HG02973 (cell line): ENCODE data around the gene LRRC27.

Experiments used
- ATAC-seq: cut with Tn5 transposase; IDR thresholded peaks from one replicate; pipeline ENCODE4 v1.9.1; 2021; ENCODE audit warnings: moderate library complexity; ENCODE audit not compliant: unreplicated experiment

The LRRC27 gene

DNA sequence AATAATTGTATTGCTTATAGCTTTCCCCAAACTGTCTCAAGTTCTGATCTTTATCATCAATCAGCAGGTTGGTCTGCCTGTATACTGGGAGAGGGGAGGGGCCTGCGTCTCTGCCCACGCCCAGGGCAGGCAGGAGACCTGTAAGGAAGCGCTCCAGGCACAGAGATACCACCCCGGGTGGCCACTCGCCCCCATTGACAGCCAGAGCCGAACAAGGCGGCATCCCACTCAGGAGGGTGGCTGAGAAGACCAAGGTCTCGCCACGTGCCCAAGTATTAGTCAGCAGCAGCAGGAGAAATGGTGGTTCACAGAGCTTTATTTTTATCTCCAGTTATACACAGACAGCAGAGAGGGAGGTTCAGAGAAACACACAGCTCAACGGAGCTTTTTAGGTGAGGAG lies 31.4 kb upstream of the LRRC27 start:
- no peak for ATAC-seq

DNA sequence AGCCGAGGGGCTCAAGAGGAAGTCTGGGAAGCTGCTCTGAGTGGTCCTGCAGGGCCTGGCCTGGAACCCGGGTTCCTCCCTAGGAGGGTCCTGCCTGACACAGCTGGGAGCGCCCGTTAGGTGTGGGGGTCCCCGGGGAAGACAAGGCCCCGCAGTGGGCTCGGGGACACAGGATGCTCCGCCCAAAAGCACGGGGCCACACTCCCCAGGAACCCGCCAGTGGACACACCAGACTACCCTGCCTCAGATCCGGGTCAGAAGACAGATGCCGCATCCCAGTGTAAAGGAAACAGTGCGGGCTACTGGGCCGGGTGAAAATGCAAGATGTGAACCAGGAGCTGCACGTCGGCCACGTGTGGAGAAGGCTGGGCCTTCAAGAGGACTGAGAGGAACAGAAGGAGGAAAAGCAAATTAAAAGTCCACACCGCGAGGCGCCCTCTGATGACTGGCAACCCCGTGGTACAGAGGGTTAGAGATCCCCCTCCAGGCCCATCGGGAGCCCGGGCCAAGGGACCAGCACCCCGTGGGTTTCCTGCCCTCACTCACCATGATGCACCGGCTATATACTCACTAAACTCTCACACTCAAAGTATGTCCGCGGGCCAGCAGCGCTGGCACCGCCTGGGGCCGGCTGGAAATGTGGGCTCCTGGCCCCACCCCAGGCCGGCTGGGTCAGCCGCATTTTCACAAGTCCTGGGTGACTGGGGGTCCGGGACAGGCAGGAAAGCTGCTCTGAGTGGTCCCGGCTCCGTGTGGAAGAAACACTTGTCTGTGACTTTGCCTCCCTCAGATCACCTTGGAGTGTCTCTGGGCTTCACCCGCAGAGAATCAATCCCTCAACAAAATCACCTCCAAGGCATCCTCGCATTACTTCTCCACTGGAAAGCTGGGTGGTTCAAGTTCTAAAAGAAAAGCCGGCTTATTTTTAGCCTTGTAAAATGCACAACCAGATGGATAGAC lies 30.3 kb upstream of the LRRC27 start:
- no peak for ATAC-seq

DNA sequence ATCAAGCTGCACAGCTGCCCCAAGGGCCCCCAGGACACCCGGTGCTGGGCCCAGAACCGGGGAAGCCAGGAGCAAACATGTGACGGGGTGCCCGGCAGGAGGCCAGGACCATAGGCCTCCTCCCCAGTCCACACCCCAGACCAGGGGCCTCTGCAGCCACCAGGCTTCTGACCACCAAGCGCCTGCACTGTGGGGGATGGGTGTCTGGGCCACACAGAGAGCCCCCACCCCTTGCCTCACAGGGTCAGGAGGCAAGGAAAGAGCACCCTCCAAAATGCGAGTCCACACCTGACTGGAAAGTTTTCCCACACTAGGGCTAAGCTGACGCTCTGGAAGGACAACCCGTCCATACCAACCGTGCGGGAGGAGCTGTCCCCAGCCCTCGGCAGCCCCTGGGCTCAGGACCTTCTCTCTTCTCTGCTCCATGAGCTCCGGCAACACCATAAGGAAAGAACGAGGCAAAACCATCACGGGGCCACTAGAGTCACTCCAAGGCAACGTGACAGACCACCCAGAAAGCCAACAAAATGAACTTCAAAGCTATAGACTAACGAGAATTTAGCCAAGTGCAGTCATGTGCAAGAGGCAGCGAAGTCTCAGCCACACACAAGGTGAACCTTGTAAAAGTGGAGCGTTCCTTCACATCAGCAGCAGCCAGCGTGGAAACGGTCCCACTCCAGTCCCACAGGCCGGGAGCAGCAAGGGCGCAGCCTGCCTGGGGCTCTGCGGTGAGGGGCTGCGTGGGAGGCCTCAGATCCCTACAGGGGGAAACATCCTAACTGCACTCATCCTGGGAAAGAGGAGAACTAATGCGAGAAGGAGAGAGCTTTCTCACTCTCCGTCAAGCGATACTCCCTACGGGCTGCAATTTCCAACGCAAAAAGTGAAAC lies 29.3 kb upstream of the LRRC27 start:
- no peak for ATAC-seq

DNA sequence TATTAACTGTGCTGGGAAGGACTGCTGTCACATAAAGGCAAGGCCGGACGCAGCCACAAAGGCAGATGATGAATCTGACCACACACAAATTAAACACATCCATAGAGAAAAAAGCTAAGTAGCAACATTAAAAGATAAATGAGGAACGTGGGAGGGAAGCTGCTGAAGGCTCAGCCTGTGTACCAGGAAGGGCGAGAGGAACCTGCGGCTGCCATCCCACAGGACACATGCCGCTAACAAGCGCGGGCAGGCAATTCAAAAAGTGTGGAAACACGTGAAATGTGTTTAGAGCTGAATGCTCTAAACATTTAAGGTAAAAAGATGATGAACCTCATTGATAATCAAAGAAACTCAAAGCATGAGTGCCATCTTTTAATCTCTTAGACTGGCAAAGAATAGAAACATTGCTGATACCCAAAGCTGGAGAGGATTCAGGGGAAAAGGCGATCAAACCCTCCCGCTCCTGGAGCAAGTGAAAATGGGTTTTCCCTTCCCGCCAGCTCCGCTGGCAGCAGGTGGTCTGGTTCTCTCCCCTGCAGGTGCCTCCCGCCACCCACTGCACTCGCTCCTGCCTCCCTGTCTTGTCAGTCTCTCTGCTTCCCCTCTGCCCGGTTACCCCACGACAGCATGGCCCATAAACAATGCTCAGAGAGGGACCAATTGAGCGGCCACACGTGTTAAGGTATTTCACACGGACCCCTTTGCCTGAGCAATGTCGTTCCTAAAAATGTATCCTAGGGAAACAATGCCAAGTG lies 28.5 kb upstream of the LRRC27 start:
- ATAC-seq, result no peak

DNA sequence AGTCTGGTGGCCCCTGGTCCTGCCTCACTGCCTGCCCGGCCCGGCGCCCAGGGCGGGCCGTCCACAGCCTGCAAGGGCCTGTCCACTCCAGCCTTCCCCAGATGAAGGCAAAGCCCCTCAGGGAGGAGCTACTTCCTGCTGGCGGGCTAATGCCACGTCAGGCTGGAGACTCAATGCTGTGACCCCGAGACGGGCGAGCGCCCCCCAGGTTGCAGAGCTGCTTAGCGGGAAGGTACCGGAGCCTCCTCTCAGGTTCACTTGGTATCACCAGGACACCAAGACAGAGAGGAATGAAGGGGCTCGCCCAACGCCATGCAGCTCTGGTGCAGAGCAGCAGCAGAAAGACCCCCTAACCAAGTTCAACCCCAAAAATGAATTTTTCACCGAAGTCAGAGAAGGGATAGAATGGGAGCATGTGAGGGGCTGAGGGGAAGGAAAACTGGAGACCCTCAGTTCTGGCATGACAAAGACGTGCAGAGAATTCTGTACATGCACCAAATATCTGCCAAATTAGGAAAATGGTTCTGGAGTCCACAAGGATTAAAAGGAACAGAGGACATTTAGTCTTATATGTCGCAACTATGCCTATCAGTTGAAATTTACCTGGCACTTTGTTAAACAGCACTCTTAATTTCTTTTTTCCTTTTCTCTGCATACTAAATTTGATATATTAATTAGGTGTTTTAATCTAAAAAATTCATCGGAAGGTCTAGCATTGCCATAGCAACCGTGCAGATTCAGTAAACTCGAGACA lies 27.1 kb upstream of the LRRC27 start:
- ATAC-seq, result no peak

DNA sequence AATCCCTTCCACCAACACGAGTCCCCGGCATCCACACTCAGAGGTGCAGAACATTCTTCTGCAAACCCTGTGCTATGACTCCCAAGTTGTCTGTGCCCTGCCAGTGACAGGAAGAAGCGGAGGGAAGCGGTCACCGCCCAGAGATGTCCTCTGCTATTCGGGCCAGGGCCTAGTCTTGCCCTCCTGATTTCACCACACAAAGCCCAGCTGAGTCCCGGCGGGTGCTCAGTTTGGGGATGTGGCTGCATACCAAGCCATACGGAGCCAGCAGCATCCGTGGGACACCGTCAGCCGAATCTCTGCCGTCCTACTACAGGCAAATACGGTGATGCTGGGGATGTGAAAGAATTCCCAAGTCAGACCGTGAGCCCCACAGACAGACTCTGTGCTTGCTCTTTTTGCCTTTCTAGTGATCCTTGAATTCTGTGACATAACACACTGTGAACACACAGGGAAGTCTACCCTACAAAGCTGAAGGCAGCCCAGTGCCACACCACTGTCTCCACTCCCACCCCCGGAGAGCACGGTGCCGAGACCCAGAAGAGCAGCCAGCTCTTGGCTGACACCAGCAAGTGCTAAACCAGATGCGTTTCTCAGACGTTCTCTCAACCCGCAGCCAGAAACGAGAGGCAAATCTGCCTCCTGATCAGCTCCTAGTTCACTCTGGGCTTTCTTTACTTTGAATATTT lies 26.2 kb upstream of the LRRC27 start:
- no peak for ATAC-seq

DNA sequence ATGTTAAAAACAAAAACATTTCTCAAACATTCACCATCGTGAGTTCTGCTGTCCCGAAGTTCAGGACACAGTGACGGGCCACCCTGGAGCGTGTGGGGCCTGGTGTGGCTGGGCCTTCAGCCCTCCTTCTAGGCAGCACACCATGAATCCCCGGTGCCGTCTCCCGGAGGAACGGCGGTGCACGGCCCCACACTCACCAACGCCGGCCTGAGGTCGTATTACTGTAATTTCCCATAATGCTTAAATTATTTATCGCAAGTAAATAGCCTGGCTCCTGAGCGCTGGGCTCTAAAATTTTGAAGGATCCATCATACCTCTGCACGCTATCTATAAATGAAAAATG lies 25.7 kb upstream of the LRRC27 start:
- no peak for ATAC-seq

DNA sequence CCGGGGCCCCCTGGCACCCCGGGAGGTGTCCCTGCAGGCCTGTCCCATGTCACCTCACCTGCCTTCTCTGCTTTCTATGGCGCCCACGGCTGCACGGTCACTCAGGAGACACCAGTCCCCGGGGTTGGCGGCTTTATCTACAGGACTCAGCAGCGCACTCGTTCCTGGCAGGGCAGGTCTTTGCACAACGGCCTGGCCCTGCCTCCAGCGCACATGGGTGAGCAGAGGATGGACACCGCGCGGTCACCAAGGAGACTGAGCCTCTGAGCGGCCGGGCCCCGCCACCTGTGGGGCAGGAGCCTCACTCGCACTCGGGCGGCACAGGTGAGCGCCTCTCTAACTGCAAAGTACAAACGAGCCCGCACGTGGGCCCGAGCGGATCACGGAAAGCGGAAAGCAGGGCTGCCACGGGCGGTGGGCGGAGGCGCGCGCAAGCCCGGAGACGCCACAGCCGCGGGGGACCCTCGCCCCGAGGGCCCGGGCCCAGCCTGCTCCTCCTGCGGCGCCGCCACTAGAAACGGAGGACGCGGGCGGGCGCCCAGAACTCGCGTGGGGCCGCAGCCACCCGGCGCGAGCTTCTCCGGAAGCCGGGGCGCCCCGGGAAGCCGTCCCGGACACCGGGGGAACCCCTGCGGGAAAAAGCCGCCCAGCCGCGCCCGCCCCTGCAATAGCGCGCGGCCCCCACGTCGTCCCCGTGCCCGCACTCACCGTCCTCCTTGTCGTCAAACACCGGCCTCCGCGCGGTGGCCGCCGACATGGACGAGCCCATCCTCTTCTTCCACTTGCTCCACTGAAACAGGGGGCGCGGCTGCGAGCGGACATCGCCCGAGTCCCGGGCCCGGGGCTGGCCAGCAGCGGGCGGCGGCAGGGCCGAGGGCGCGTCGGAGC lies 24.9 kb upstream of the LRRC27 start:
- peak; percentile 21 for ATAC-seq

DNA sequence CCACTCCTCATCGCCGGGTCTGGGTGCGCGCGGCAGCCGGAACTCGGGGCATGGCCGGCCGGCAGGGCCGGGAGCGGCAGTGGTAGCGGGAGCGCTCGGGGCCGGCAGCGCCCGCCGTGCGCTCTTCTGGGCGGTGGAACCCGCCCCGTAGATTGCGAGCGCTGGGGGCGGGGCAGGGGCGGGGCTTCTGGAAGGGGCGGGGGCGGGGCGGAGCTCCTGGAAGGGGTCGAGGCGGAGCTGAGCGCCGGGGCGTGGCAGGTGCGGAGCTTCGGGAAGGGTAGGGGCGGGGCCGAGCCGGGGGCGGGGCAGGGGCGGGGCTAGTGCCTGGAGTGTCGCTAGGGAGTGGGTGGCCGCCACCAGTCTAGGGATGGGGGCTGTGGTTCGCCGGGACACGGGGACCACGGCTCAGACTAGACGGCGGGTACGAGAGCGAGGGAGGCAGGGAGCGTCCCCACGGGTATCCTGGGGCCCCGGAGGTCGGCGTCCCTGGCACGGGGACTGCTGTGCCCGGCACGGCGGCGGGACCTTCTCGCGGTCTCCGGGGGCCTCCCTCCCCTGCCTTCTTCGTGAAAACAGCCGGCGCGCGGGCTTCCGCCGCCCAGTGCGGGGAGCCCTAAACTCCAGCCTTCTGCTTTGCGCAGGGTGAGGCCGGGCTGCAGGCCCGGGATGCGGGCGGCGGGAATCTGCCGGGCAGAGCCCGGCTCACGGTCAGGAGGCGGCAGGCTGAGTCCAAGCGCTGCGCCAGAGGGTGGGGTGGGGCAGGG lies 24.0 kb upstream of the LRRC27 start, which contains the start of gene STK32C:
Gene STK32C, minus strand, starts transcription at position 128 of the 764 bp plus-strand sequence. Its CDS starts 117 bp downstream, at position 11.
- peak; percentile 73 for ATAC-seq

DNA sequence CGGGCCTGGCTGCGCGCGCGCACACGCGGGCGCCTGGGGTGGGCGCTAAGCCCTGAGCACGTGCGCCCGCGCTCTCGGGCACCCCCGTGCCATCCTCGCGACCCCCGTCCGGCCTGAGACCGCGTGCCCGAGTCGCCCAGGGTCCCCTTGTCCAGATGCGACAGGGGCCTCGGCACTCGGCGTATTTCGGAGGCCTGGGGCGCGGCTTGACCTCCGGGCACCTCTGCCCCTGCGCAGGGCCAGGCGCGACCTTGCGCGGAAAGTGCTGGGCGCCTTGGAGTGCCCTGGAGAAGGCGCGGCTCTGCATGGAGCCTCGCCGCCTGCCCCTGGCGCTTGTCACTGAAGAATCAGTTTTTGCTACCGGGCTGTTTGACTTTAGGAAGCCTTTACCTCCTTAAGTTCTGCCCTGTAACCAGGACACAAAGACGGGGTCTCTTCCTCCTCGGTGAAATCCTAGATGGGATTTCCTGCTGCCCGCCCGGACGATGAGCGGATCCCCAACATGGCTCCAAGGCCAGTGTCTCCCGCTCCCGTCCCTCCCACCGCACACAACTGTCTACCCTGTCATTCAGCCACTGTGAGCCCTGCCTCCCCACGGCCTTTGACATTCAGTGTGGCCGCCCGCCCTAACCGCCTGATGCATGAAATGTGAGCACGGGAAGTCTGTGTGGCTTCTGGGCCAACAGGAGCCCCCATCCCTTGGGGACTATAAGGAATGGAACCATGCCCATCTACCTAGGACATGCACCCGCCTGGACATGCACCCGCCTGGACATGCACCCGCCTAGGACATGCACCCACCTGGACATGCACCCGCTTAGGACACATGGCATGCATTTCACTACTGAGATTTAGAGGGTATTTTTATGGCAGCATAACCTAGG lies 23.2 kb upstream of the LRRC27 start:
- ATAC-seq, result no peak

DNA sequence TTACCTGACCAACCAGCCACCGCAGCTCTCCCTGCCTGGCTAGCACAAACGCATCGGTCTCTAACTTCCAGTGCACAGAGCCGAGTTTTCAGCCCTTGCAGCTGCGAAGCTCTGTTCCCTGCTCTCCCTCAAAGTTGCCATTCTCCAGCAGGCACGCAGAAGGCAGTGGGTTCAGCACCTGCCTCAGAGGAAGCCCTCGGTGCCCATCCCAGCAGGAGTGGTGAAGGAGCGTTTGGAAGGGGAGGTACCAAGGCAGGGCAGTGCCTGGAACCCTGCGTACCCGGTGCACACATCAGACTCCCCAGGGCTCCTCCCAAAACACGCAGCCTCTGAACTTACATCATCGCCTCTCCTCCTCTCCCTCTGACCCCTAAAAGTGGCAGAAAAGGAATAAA lies 22.5 kb upstream of the LRRC27 start:
- no peak for ATAC-seq

DNA sequence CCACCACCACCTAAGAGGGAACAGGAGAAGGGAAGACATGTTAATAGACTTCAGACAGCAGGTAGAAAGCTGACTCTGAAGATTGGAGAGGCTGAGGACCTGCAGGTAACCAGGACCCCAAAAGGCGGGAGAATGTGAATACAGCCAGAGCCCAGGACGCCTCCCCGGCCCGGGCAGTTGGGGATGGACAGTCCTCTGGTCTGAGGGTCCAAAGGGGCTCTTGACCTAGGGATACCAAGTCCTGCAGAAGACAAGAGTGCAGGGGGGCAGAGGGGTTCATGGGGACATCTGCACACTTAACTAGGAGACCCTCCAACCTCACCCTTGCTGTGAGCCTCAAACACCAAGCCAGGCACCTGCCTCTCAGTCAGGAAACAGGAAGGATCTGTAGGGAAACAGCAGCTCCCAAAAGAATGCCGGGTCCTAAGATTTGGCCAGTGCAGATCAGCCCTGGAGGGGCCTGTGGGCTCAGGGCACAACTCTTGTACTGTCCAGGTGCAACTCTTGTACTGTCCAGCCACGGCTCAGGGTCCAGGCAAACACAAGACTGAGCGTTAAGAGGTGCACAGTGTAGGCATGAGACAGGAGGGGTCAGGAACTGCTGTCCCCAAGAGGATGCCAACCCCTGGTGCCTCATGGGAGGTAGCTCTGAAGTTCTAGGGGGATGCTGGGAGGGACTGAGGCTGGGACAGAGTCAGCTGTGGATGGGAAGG lies 22.0 kb upstream of the LRRC27 start:
- ATAC-seq, result no peak

DNA sequence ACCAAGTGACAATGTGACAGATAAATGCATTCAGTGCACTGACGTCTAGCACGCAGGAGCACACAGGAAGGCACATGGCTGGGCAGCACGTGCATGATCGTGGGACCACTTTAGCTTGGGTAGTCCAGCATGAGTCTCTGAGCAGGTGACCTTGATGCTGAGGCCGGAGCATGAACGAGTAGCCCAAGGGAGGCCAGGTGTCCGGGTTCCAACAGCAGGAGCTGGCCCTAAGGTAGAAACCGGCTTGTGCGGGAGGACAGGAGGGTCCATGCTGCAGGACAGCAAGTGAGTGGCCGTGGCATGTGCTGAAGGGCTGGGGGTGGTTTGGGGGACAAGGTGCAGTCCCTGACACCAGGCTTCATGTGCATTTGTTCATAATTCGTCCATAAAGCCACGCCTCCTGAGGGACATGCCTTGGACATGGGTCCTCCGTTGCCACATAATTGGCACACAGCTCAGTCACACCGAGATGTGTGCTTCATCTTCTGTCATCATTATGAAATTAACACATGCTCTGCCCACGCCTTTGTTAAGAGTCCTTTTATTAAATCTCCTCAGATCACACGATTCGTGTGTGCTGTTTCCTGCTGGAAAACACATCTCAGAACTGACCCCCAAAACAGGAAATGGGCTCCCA lies 21.2 kb upstream of the LRRC27 start:
- no peak for ATAC-seq

DNA sequence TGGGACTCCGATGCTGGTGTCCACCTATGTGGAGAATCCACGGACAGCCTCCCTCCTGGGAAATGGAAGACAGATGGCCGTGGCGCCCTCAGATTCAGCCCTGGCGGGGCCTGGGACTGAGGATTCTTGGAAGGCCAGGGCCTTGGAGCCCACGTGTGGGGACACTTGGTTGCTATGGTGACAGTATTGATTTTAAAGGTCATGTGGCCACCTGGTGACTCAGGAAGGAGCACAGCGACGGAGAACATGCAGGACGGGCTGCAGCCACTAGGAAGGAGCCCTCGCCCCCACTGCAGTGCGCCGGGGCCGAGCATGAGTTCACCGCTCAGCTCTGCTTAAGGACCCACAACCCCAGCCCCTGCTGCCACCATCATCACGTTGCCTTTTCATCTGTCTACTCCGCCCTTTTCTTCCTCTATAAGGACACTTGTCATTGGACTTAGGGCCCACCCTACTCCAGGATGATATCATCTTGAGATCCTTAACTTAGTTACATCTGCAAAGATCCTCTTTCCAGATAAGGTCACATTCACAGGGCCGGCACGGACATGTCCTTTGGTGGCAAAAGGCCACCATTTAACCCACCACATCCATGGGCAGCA lies 20.6 kb upstream of the LRRC27 start:
- no peak for ATAC-seq

DNA sequence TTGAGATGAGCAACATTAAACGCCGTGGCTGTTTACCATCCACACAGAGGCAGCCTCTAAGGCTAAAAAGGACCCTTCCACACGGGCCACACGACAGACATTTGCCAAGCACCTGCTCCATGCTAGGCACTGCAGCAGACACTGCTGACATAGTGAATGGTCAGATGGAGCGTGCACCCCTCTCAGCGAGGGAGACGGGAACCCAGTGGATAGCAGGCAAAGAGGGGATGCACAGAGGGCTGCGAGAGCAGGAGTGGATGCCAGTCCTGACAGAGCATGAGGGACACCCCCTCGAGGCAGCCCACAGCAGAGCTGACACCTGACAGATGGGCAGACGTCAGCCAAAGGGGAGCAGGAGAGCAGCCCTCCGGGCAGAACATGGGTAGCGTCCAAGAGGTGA lies 18.7 kb upstream of the LRRC27 start:
- no peak for ATAC-seq

DNA sequence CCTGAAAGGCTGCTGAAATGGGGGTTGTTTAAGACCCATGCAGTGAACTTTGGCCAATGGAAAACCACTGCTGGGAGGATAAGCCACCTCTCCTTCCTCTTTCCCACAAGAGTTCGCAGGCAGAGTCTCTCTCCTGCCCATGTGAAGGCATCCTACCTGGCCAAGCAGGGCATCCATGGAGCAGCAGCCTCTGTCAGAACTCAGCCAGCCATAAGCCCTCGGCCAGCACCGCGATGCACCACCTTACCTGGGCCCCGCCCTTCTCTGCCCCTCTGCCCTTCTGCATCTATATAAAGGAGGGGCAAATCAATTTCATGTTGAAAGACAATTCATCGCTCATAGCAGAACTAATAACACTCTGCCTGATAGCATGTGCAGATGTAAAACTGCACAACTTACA lies 18.1 kb upstream of the LRRC27 start:
- no peak for ATAC-seq
